B cell (primary cell): ENCODE data around the gene OXSM. TPM values are rescaled to one million over a fixed set of nuclear protein-coding genes. Genes with fewer than 3 reads are reported as not detected.

Experiments used
- ATAC-seq: fragments of 200-7000 bp; cut with Tn5 transposase; one replicate; pipeline ENCODE4 v1.10.0; 2021; ENCODE audit warnings: low read depth, mild to moderate bottlenecking, moderate number of reproducible peaks, moderate library complexity
- CTCF ChIA-PET: fragments of 350-600 bp; sonication (Branson Sonifier 250); formaldehyde crosslinking; loops from one replicate; lab custom pipeline; 2021; ENCODE audit warnings: antibody characterized with exemption, inconsistent platforms; lab: Charles Lee
- POLR2A ChIA-PET: fragments of 350-600 bp; sonication (Branson Sonifier 250); formaldehyde crosslinking; loops from one replicate; lab custom pipeline; 2021; ENCODE audit warnings: antibody characterized with exemption; lab: Charles Lee
- DNase-seq: peaks from one replicate; pipeline ENCODE4 v3.0.0; 2013
- H2AFZ ChIP-seq: 2 replicates; pipeline ENCODE4 v1.6.1; 2012; ENCODE audit warnings: mild to moderate bottlenecking, low read depth, low read length; ENCODE audit not compliant: insufficient read depth, poor library complexity, severe bottlenecking
- H3K27ac ChIP-seq, 2 donors: 1 replicate in 1 of 2; 2 replicates in 1 of 2; pipeline ENCODE4 v1.5.1; 2012 to 2013; ENCODE audit warnings: low read length in 2 of 2, mild to moderate bottlenecking in 2 of 2, moderate library complexity in 1 of 2
- H3K27me3 ChIP-seq, 4 experiments: fragments of 200-600 bp in 1 of 4; sonication (generic) in 1 of 4; replicated peaks in 1 of 4; 1 replicate in 2 of 4; 2 replicates in 2 of 4; pipeline versions ENCODE4 v1.6.1 to v1.7.0; 2013 to 2016; ENCODE audit warnings: low read length in 3 of 4, mild to moderate bottlenecking in 2 of 4, mixed read lengths in 1 of 4, moderate library complexity in 1 of 4; ENCODE audit not compliant: insufficient read depth in 4 of 4, control insufficient read depth in 3 of 4; ENCODE audit errors: control extremely low read depth in 1 of 4
- H3K36me3 ChIP-seq, 2 experiments: replicated peaks in 1 of 2; 1 replicate in 1 of 2; 2 replicates in 1 of 2; pipeline versions ENCODE4 v1.6.1 to v1.7.1; 2013; ENCODE audit warnings: low read length in 1 of 2; ENCODE audit not compliant: insufficient read depth in 2 of 2, control insufficient read depth in 1 of 2; ENCODE audit errors: control extremely low read depth in 1 of 2, extremely low read depth in 1 of 2
- H3K4me1 ChIP-seq, 2 donors: fragments of 200-600 bp in 1 of 2; sonication (generic) in 1 of 2; 1 replicate in 1 of 2; 2 replicates in 1 of 2; pipeline versions ENCODE4 v1.5.1 to v1.6.1; 2013 to 2017; ENCODE audit warnings: low read length in 2 of 2; ENCODE audit not compliant: control insufficient read depth in 2 of 2, insufficient read depth in 2 of 2
- H3K4me2 ChIP-seq: replicated peaks from 2 replicates; pipeline ENCODE3; 2012; ENCODE audit warnings: mild to moderate bottlenecking, low read depth, low read length; ENCODE audit not compliant: poor library complexity, severe bottlenecking
- H3K4me3 ChIP-seq, 5 experiments: fragments of 200-600 bp in 1 of 5; sonication (generic) in 1 of 5; 1 replicate in 3 of 5; 2 replicates in 2 of 5; pipeline versions ENCODE4 v1.5.1 to v1.7.0; 2011 to 2016; ENCODE audit warnings: low read length in 4 of 5, mild to moderate bottlenecking in 4 of 5, low read depth in 2 of 5, control low read depth in 1 of 5, moderate library complexity in 1 of 5; ENCODE audit not compliant: insufficient read depth in 1 of 5; ENCODE audit errors: control extremely low read depth in 1 of 5, extremely low read depth in 1 of 5
- H3K79me2 ChIP-seq: fragments of 200-600 bp; sonication (generic); one replicate; pipeline ENCODE4 v1.6.0; 2016; ENCODE audit warnings: low read length; ENCODE audit not compliant: control insufficient read depth, insufficient read depth
- H3K9ac ChIP-seq: fragments of 200-600 bp; sonication (generic); 2 replicates; pipeline ENCODE4 v1.6.1; 2017; ENCODE audit warnings: mild to moderate bottlenecking, low read length, moderate library complexity
- H3K9me3 ChIP-seq, 3 donors: one replicate each; pipeline versions ENCODE4 v1.6.1 to v1.7.1; 2013; ENCODE audit warnings: low read length in 2 of 3; ENCODE audit not compliant: control insufficient read depth in 2 of 3, insufficient read depth in 1 of 3; ENCODE audit errors: control extremely low read depth in 1 of 3
- H4K20me1 ChIP-seq: 2 replicates; pipeline ENCODE4 v1.6.0; 2012; ENCODE audit warnings: mild to moderate bottlenecking, low read length; ENCODE audit not compliant: insufficient read depth, control insufficient read depth, poor library complexity, severe bottlenecking
- H3K27ac Mint-ChIP-seq: one replicate; pipeline ENCODE4 v1.8.0; 2021; ENCODE audit warnings: mixed read lengths
- H3K27me3 Mint-ChIP-seq: one replicate; pipeline ENCODE4 v1.8.0; 2021; ENCODE audit warnings: mixed read lengths
- H3K4me1 Mint-ChIP-seq: one replicate; pipeline ENCODE4 v1.8.0; 2021; ENCODE audit warnings: mixed read lengths
- H3K4me3 Mint-ChIP-seq: one replicate; pipeline ENCODE4 v1.8.0; 2021; ENCODE audit warnings: mixed read lengths
- H3K9me3 Mint-ChIP-seq: one replicate; pipeline ENCODE4 v1.8.0; 2022; ENCODE audit warnings: mixed read lengths; ENCODE audit not compliant: insufficient read depth
- CTCF ChIP-seq: fragments of 200-600 bp; IDR thresholded peaks from one replicate; pipeline ENCODE4 v1.8.0; 2022; ENCODE audit warnings: antibody characterized with exemption, mild to moderate bottlenecking
- EZH2 ChIP-seq: IDR thresholded peaks from 2 replicates; pipeline ENCODE4 v1.6.1; 2012; ENCODE audit warnings: borderline replicate concordance, low read depth, mild to moderate bottlenecking, moderate library complexity, low read length; ENCODE audit not compliant: insufficient read depth, poor library complexity, severe bottlenecking
- WGBS: methylation state at CpG from one replicate; pipeline ENCODE4 v1.1.5; 2013; ENCODE audit warnings: missing lambda C conversion rate; ENCODE audit not compliant: insufficient coverage; 5-methylcytosine and 5-hydroxymethylcytosine counted together
- intact Hi-C: fragments of 100-400 bp; cut with micrococcal nuclease; formaldehyde crosslinking; loops from one replicate; pipeline ENCODE4 v1.10.0; 2022
- polyA plus RNA-seq: library from polyadenylated mRNA; depleted of rRNA; stranded (reverse); fragments of >200 nt; gene quantifications from 2 replicates; pipeline ENCODE4 v1.2.3, GENCODE V29; 2012
- total RNA-seq, 2 donors: library from RNA; stranded (reverse); fragments of 120-200 nt in 1 of 2; gene quantifications; 1 replicate in 1 of 2; 2 replicates in 1 of 2; pipeline versions ENCODE4 v1.2.3 to v1.2.4, GENCODE V29; 2013 to 2022

Gene OXSM
- total and polyA plus RNA-seq, 2 donors (not counting 1 experiment from before 2014, with no cell fraction given): 13.7 to 18.7 TPM

GRCh38 chr3:25817107-25817506, 27.2 kb downstream of the OXSM start:
- H2AFZ ChIP-seq: no peak overlapping the region
- no CpG with 5 or more reads among the region's 1 CpG for WGBS
- TF ChIP-seq EZH2 (no peak), CTCF (no peak)
- no peaks in the 10 kb centered on the region for H3K36me3 ChIP-seq
- H3K27me3 Mint-ChIP-seq: no peaks in the 10 kb centered on the region
- H4K20me1 ChIP-seq: no peaks in the 10 kb centered on the region
- intact Hi-C loops: no loop called here
- no peak overlapping the region for H3K27ac ChIP-seq
- H3K4me3 Mint-ChIP-seq: no peak overlapping the region
- H3K4me1 ChIP-seq: peaks cover 0 to 8% of the 10 kb centered on the region in 2 donors
- ATAC-seq: no peak
- H3K9me3 Mint-ChIP-seq: no peaks in the 10 kb centered on the region
- no peak overlapping the region for H3K9ac ChIP-seq
- no peak overlapping the region for H3K4me3 ChIP-seq
- H3K9me3 ChIP-seq: no peaks in the 10 kb centered on the region
- no peaks in the 10 kb centered on the region for H3K79me2 ChIP-seq
- CTCF ChIA-PET: no interaction called here
- no peaks in the 10 kb centered on the region for H3K27me3 ChIP-seq
- no peaks in the 10 kb centered on the region for H3K4me1 Mint-ChIP-seq
- H3K4me2 ChIP-seq: no peak overlapping the region
- POLR2A ChIA-PET: no interaction called here
- DNase-seq: no peak
- no peak overlapping the region for H3K27ac Mint-ChIP-seq

GRCh38 chr3:25817638-25818037, 27.7 kb downstream of the OXSM start:
- no peak for ATAC-seq
- Histone ChIP-seq H4K20me1 (no peaks in the 10 kb centered on the region), H3K79me2 (no peaks in the 10 kb centered on the region), H3K9ac (no peak overlapping the region), H3K9me3 (no peaks in the 10 kb centered on the region), H3K27ac (no peak overlapping the region), H3K27me3 (no peaks in the 10 kb centered on the region), H3K4me1 (peaks cover 0 to 8% of the 10 kb centered on the region in 2 donors), H2AFZ (no peak overlapping the region), H3K4me2 (no peak overlapping the region), H3K4me3 (no peak overlapping the region), H3K36me3 (no peaks in the 10 kb centered on the region)
- CTCF ChIA-PET: no interaction called here
- no peak for TF ChIP-seq CTCF
- TF ChIP-seq EZH2: no peak
- WGBS: no CpG with 5 or more reads among the region's 1 CpG
- intact Hi-C loops: no loop called here
- no peak for DNase-seq
- Mint-ChIP-seq H3K9me3 (no peaks in the 10 kb centered on the region), H3K4me3 (no peak overlapping the region), H3K27ac (no peak overlapping the region), H3K4me1 (no peaks in the 10 kb centered on the region), H3K27me3 (no peaks in the 10 kb centered on the region)
- POLR2A ChIA-PET: no interaction called here
